SU-DHL-6 (cell line): ENCODE results near the gene RGL1.

Experiments used
- EZH2phosphoT487 ChIP-seq: fragments of 200-600 bp; sonication (generic), shearing (Covaris generic); conservative IDR thresholded peaks from 2 replicates; pipeline ENCODE4 v1.6.1; 2018; ENCODE audit warnings: mild to moderate bottlenecking, antibody characterized with exemption, low read length, moderate library complexity, mixed read lengths
- TF ChIP-seq, protein P1 (sequence below): fragments of 200-600 bp; sonication (generic); IDR thresholded peaks from one replicate; pipeline ENCODE4 v1.5.1; 2017; ENCODE audit warnings: antibody characterized with exemption, mild to moderate bottlenecking, low read length, moderate library complexity; ENCODE audit not compliant: insufficient read depth, poor library complexity, severe bottlenecking

DNA sequence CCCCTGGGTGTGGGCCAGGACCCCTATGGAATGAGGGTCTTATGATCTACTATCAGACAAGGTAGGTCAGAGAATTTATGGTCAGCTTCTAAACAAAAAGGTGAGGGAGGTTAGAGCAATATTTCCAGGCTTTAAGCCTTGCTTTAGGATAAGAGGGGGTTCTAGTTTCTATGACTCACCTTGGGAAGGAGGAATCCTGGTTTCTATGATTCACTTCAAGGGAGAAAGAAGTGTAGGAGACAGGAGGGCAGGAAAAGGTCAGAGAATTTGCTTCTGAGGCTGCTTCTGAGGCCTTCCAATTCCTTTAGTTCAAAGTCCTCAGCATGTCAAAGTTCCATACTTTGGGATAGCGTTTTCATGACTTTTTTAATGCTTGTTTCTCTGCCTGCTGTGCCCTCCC is 35.2 kb downstream of the RGL1 start:
- TF ChIP-seq, protein P1, sequence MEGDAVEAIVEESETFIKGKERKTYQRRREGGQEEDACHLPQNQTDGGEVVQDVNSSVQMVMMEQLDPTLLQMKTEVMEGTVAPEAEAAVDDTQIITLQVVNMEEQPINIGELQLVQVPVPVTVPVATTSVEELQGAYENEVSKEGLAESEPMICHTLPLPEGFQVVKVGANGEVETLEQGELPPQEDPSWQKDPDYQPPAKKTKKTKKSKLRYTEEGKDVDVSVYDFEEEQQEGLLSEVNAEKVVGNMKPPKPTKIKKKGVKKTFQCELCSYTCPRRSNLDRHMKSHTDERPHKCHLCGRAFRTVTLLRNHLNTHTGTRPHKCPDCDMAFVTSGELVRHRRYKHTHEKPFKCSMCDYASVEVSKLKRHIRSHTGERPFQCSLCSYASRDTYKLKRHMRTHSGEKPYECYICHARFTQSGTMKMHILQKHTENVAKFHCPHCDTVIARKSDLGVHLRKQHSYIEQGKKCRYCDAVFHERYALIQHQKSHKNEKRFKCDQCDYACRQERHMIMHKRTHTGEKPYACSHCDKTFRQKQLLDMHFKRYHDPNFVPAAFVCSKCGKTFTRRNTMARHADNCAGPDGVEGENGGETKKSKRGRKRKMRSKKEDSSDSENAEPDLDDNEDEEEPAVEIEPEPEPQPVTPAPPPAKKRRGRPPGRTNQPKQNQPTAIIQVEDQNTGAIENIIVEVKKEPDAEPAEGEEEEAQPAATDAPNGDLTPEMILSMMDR: no peak
- TF ChIP-seq EZH2phosphoT487: no peak
